NK-92 (cell line): ENCODE data around the gene TSPAN9.
"Not testable (repeated sequence)": the region's sequence is repeated elsewhere in the genome, so short reads cannot be mapped to it uniquely, and the experiment has no call there.

Experiments used
- DNase-seq: peaks from one replicate; lab custom pipeline; 2025; ENCODE audit not compliant: unreplicated experiment; lab: John Stamatoyannopoulos, UW

Gene TSPAN9

GRCh38 chr12:3044141-3044630 lies 33.0 kb upstream of the TSPAN9 start:
- no peak for DNase-seq

- no peak for DNase-seq
Observed at GRCh38 chr12:3045494-3045893, 31.7 kb upstream of the TSPAN9 start.

GRCh38 chr12:3045989-3046388 lies 31.2 kb upstream of the TSPAN9 start:
- DNase-seq = no peak

- DNase-seq = no peak
Observed at GRCh38 chr12:3046441-3047200, 30.6 kb upstream of the TSPAN9 start.

- no peak for DNase-seq
Observed at GRCh38 chr12:3047961-3048360, 29.2 kb upstream of the TSPAN9 start.

GRCh38 chr12:3048540-3048939 lies 28.6 kb upstream of the TSPAN9 start:
- no peak for DNase-seq

- DNase-seq = no peak
Observed at GRCh38 chr12:3049176-3049575, 28.0 kb upstream of the TSPAN9 start.

GRCh38 chr12:3049611-3050249 lies 27.4 kb upstream of the TSPAN9 start:
- no peak for DNase-seq

GRCh38 chr12:3054374-3054773 lies 22.8 kb upstream of the TSPAN9 start:
- no peak for DNase-seq

- no peak for DNase-seq
Observed at GRCh38 chr12:3055026-3055703, 22.0 kb upstream of the TSPAN9 start.

GRCh38 chr12:3055704-3056467 lies 21.3 kb upstream of the TSPAN9 start:
- no peak for DNase-seq

GRCh38 chr12:3061059-3061458 lies 16.1 kb upstream of the TSPAN9 start:
- no peak for DNase-seq

GRCh38 chr12:3061501-3062215 lies 15.5 kb upstream of the TSPAN9 start:
- DNase-seq = no peak

- no peak for DNase-seq
Observed at GRCh38 chr12:3065300-3065699, 11.9 kb upstream of the TSPAN9 start.

GRCh38 chr12:3065846-3066245 lies 11.3 kb upstream of the TSPAN9 start:
- not testable (repeated sequence) for DNase-seq

GRCh38 chr12:3069714-3070113 lies 7.5 kb upstream of the TSPAN9 start:
- DNase-seq = no peak

GRCh38 chr12:3071107-3071506 lies 6.1 kb upstream of the TSPAN9 start:
- DNase-seq = no peak

GRCh38 chr12:3071710-3072109 lies 5.5 kb upstream of the TSPAN9 start:
- DNase-seq = no peak

- no peak for DNase-seq
Observed at GRCh38 chr12:3073438-3074250, 3.5 kb upstream of the TSPAN9 start.

- no peak for DNase-seq
Observed at GRCh38 chr12:3075315-3075714, 1.9 kb upstream of the TSPAN9 start.
